Epidermal melanocyte (primary cell): ENCODE measurements around the gene SASS6.

Source experiments
- DNase-seq: peaks from one replicate; pipeline ENCODE4 v3.0.0; 2011; ENCODE audit warnings: low spot score; ENCODE audit not compliant: insufficient read length

SASS6 gene

GRCh38 chr1:100107696-100108095 is 25.0 kb downstream of the SASS6 start:
- DNase-seq, result no peak

GRCh38 chr1:100101564-100101963 is 31.2 kb downstream of the SASS6 start:
- DNase-seq, result no peak

GRCh38 chr1:100100202-100100601 is 32.5 kb downstream of the SASS6 start:
- DNase-seq, result no peak

GRCh38 chr1:100090471-100090870 is 42.3 kb downstream of the SASS6 start:
- DNase-seq, result no peak

- no peak for DNase-seq
Measured at GRCh38 chr1:100089082-100089481, 43.6 kb downstream of the SASS6 start.

- no peak for DNase-seq
Measured at GRCh38 chr1:100087396-100087795, 45.3 kb downstream of the SASS6 start.

GRCh38 chr1:100080331-100080730 is 52.4 kb downstream of the SASS6 start:
- no peak for DNase-seq

- no peak for DNase-seq
Measured at GRCh38 chr1:100077531-100077930, 55.2 kb downstream of the SASS6 start.

GRCh38 chr1:100076744-100077143 is 56.0 kb downstream of the SASS6 start:
- DNase-seq, result no peak

- DNase-seq, result no peak
Measured at GRCh38 chr1:100076319-100076718, 56.4 kb downstream of the SASS6 start.

- DNase-seq, result no peak
Measured at GRCh38 chr1:100075773-100076172, 57.0 kb downstream of the SASS6 start.

GRCh38 chr1:100074604-100075395 is 57.9 kb downstream of the SASS6 start:
- DNase-seq, result no peak

- DNase-seq, result no peak
Measured at GRCh38 chr1:100073531-100073930, 59.2 kb downstream of the SASS6 start.

- DNase-seq, result no peak
Measured at GRCh38 chr1:100070201-100070939, 62.4 kb downstream of the SASS6 start.

GRCh38 chr1:100065969-100066227 is 66.8 kb downstream of the SASS6 start:
- DNase-seq, result no peak

GRCh38 chr1:100065183-100065968 is 67.4 kb downstream of the SASS6 start:
- DNase-seq, result no peak

GRCh38 chr1:100061681-100062080 is 71.0 kb downstream of the SASS6 start:
- DNase-seq, result no peak

GRCh38 chr1:100053727-100054126 is 79.0 kb downstream of the SASS6 start:
- no peak for DNase-seq

GRCh38 chr1:100053119-100053518 is 79.6 kb downstream of the SASS6 start:
- no peak for DNase-seq

GRCh38 chr1:100051893-100052292 is 80.8 kb downstream of the SASS6 start:
- DNase-seq, result no peak

- DNase-seq, result no peak
Measured at GRCh38 chr1:100051401-100051800, 81.3 kb downstream of the SASS6 start.

- DNase-seq, result no peak
Measured at GRCh38 chr1:100050139-100050538, 82.6 kb downstream of the SASS6 start.
